Breast epithelium (tissue), 3 donors: ENCODE measurements around the gene GMFB.

Experiments used
- CTCF ChIP-seq, 3 donors: fragments of 450-650 bp; IDR thresholded peaks; one replicate each; pipeline ENCODE4 v1.5.1; 2016 to 2017; ENCODE audit warnings: antibody characterized with exemption in 3 of 3, mild to moderate bottlenecking in 3 of 3, moderate library complexity in 3 of 3
- POLR2A ChIP-seq: fragments of 450-650 bp; IDR thresholded peaks from one replicate; pipeline ENCODE4 v1.6.1; 2016; ENCODE audit warnings: antibody characterized with exemption, mild to moderate bottlenecking, moderate library complexity

DNA sequence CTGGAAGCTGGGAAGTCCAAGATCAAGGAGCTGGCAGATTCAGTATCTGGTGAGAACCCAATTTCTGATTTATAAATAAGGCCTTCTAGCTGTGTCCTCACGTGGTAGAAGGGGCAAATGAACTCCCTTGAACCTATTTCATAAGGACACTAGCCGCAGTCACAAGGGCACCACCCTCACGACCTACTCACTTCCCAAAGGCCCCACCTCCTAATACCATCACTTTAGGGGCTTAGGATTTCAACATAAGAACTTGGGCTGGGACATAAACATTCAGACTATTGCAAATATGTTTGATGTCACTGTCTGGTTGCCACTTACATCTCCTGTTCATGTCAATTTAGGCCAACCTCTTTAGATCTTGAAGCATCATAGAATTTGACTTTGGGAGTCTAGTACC, 36.8 kb downstream of the GMFB start:
- no peak for TF ChIP-seq POLR2A
- no peak for TF ChIP-seq CTCF (IDR thresholded peaks at IDR 0.05)
